HG02571 (cell line): Measurements from ENCODE around the gene MGAT5B.
"Not testable (repeated sequence)": the region's sequence is repeated elsewhere in the genome, so short reads cannot be mapped to it uniquely, and the experiment has no call there.

Experiments used
- ATAC-seq: cut with Tn5 transposase; IDR thresholded peaks from one replicate; pipeline ENCODE4 v1.9.1; 2021; ENCODE audit warnings: mild to moderate bottlenecking, moderate library complexity; ENCODE audit not compliant: unreplicated experiment

Gene MGAT5B

DNA sequence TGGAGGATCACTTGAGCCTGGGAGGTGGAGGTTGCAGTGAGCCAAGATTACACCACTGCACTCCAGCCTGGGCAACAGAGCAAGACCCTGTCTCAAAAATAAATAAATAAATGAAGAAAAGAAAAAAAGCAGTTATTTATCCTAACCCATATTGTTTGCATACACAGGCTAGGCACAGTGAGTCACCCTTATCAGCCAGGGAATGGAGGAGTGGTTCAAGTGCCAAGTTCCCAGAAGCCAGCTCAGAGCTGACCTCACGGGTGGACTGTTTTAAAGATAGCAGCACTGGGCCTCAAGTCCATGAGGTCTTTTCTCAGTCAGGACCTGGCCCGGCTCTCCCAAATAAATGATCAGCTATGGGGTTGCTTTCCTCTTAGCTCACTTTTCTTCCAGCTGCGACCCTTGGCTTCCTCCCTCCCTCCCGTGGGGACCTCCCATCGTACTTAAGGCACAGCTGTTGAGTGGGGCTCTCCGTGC is 22.6 kb upstream of the MGAT5B start:
- no peak for ATAC-seq

DNA sequence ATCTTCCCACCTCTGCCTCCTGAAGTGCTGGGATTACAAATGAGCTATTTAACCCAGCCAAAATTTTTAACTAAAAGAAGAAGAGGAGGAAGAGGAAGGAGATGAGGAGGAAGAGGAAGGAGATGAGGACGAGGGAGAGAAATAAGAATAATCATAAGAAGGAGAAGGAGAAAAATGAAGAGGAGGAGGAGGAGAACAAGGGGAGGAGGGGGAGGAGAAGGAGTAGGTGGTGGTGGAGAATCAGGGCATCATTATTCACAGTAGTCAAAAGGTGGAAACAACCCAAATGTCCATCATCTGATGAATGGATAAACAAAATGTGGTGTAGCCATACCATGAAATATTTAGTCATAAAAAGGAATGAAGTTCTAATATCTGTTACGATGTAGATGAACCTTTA is 21.2 kb upstream of the MGAT5B start:
- no peak for ATAC-seq

DNA sequence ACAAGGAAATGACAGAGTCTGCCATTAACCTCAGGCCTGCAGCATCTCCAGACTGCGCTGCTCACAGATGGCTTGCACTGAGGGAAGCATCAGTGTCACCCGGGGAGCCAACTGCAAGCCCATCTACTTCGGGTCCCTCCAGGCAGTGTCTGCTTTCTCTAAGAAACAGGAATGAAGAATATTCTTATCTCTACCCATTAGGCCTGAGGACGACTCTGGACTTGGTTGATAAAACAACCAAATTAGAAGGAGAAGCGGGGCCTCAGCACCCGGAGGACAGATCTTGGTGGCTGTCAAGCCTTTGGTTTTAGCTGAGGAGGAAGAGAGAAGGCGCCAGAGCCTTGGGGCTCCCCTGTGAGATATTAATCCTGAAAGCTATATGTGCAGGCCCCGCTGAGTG is 19.5 kb upstream of the MGAT5B start:
- no peak for ATAC-seq

DNA sequence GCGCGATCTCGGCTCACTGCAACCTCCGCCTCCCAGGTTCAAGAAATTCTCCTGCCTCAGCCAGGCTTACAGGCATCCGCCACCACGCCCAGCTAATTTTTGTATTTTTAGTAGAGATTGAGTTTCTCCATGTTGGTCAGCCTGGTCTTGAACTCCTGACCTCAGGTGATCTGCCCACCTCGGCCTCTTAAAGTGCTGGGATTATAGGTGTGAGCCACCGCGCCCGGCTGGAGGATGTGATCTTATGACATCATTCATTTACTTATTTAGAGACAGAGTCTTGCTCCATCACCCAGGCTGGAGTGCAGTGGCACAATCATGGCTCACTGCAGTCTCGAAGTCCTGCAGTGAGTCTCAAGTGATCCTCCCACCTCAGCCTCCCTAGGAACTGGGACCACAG is 19.0 kb upstream of the MGAT5B start:
- not testable (repeated sequence) for ATAC-seq

DNA sequence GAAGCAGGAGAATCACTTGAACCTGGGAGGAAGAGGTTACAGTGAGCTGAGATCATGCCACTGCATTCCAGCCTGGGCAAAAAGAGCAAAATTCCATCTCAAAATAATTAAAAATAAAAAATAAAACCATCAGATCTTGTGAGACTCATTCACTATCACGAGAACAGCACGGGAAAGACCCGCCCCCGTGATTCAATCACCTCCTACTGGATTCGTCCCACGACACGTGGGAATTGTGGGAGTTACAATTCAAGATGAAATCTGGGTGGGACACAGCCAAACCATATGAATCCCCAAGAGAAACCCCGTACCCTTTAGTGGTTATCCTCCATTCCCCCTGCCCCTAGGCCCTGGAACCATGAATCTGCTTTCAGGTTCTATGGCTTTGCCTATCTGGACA is 15.4 kb upstream of the MGAT5B start:
- ATAC-seq: no peak

DNA sequence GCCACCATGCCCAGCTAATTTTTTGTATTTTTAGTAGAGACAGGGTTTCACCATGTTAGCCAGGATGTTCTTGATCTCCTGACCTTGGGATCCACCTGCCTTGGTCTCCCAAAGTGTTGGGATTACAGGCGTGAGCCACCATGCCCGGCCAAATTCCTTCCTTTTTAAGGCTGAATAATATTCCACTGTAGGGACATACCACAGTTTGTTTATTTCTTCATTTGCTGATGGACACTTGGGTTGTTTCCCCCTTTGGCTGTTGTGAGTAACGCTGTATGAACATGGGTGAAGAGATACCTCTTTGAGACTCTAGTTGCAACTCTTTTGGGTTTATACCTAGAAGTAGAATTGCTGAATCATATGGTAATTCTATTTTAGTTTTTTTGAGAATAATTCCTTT is 13.1 kb upstream of the MGAT5B start:
- no peak for ATAC-seq

DNA sequence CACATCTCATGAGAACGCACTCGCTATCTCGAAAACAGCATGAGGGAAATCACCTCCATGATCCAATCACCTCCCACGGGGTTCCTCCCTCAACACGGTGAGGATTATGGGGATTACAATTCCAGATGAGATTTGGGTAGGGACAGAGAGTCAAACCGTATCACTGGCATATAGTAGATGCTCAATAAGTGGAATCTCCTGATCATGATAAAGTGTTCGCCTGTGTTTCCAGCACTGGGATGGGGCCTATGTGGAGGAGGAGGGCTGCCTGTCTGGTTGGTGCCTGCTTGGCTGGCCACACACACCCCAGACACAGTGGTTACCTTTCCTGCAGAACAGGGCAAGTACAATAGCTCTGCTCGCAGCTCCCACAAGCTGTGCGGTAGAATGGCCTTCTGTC is 6.1 kb upstream of the MGAT5B start:
- no peak for ATAC-seq

DNA sequence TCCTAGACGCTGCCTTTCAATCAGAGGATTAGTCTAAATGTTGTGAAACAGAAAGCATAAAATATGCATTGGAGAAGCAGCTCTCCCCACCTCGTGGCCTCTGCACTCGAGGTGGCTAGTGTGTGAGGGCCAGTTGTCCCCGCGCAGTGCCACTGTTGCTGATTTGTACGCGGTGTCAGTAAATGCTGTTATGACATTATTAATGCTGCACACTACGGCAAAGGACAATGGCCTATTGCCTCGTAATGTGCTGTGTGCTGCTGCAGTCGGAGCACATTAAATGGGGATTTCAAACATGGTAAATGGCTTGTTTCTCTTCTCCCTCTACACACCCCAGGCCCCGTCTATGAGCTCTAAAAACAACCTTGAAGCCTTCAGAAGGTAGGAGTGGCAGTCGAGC is 5.7 kb upstream of the MGAT5B start:
- ATAC-seq: no peak

DNA sequence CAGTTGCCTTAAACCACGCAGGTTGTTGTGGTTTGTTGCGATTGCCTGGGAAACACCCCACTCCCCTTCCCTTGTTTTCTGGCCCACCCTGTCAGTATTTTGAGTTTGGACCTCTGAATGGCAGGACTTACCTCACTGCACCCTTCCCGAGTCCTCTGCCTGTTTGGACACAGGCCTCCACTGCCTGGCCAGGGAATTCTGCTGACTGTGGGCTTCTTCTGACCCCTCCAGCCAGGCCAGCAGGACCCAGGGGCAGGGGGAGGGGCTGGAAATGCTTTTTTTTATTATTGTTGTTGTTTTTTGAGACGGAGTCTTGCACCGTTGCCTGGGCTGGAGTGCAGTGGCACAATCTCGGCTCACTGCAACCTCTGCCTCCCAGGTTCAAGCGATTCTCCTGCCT is 4.2 kb upstream of the MGAT5B start:
- ATAC-seq: no peak

DNA sequence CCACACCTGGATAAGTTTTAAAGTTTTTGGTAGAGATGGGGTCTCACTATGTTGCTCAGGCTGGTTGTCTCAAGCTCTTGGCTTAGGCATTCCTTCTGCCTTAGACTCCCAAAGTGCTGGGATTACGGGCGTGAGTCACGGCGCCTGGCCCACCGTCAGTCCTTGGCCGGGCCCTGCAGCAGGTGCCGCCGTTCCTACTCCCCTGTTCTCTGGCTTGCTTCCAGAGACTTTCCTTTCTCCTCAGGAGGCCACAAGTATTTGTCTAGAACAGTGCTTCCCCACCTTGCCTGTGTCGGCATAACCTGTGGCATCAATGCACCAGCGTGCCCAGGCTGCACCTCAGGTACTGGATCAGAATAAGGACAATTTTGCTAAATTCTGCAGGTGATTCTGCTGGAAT is 3.0 kb upstream of the MGAT5B start:
- ATAC-seq: no peak

DNA sequence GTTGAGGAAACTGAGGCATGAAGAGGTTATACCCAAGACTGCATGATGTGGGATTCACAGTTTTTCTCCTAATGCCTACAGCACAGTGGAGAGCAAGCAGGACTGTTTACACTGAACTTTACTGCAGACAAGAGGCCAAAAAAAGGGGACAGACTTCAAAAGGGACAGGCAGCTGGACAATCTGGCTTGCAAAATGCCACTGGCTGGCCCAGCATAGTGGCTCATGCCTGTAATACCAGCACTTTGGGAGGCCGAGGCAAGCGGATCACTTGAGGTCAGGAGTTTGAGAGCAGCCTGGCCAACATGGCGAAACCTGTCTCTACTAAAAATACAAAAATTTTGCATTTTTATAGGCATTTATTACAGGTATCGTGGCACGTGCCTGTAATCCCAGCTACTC is 2.0 kb upstream of the MGAT5B start:
- ATAC-seq: no peak

DNA sequence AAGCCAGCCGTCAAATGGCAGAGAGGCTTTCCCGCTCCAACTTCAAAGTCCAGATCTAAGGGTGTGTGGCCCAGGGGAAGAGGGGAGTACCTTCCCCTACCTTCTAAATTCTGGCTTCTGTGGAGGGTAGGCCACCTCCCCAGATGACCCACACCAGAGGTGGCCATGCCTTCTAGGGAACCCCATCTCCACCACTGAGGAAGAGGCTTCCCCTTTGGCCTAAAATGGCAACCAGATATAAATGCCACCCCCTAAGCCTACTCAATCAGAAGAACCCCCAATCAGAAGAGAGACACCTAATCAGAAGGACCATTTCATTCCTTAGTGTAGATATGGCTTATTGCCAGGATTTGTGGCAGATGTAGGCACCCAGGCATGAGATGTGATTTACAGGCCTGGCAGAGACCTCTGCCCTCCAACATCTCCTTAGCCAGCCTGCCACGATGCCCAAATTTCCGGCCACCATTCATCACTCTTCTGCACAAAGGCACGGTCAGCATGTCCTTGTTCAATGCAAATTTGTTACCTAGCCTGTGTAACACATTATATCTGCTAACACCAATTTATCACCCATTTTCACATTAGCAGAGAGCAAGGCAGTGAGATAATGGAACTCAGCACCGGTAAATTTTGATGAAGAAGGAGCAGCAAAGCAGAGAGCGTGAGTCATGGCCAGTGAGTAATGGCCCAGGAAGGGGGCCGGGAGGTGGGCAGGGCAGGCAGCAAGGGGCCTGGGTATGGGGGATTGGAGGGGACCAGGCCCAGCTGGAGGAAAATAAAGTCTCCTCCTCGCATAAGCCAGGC is 1.2 kb upstream of the MGAT5B start:
- ATAC-seq: no peak

DNA sequence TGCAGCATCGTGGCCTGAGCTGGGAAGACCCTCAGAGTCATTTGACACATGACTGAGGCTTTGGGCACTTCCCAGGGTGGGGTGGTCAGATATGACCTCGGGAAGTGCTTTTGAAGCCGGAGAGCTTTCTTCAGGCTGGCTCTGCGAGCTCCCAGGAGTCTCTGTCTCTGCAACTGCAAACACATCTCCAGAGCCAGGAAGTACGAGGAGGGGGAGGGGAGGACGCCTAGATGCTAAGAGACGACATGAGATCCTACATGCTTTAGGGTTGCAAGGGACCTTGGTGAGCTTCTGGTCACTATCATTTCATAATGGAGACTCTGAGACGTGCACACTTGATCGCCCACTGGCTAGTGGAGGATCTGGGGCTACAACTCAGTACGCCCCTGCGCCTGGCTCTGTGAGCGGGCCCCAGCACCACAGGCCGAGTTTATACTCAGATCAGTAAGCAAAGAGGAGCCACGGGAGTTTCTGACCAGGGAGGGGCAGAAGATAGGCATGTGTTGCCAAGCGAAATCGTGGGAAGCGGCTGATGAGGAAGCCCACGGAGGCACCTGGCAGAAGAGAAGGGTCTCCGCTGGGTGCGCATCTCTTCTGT is 527 bp upstream of the MGAT5B start:
- no peak for ATAC-seq

DNA sequence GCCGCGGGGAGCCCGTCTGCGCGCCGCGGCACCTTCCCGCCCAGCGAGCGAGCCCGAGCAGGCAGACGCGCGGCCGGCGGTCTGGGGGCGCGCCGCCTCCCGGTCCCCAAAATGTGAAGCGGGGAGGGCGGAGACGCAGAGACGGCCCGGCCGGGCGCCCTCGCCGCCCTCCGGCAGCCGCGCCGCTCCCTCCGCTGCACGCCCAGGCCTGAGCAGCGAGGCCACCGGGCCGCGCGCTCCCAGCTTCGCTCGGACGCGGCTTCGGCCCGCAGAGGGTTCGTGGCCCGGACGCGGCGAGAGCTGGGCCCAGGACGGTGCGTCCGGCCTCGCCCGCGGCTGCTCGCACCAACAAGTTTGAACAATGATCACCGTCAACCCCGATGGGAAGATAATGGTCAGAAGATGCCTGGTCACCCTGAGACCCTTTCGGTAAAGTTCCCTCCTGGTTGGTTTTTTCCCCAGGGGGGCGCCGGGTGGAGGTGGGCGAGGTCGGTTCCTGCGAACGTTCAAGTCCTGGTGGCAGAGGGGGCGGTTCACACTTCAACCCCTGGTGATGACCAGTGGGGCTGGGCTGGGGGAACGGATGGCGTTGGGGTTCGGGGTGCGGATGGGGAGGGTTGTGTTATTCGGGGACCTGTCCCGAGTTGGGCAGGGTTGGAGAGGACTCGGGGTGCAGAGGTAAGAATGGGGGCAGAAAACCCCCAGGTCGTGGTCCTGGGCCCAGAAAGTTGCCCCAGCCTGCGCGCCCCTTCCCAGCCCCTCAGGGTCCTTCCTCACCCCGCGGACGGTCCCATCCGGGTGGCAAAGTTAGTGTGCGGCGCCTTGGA is 678 bp downstream of the MGAT5B start:
- ATAC-seq: no peak

DNA sequence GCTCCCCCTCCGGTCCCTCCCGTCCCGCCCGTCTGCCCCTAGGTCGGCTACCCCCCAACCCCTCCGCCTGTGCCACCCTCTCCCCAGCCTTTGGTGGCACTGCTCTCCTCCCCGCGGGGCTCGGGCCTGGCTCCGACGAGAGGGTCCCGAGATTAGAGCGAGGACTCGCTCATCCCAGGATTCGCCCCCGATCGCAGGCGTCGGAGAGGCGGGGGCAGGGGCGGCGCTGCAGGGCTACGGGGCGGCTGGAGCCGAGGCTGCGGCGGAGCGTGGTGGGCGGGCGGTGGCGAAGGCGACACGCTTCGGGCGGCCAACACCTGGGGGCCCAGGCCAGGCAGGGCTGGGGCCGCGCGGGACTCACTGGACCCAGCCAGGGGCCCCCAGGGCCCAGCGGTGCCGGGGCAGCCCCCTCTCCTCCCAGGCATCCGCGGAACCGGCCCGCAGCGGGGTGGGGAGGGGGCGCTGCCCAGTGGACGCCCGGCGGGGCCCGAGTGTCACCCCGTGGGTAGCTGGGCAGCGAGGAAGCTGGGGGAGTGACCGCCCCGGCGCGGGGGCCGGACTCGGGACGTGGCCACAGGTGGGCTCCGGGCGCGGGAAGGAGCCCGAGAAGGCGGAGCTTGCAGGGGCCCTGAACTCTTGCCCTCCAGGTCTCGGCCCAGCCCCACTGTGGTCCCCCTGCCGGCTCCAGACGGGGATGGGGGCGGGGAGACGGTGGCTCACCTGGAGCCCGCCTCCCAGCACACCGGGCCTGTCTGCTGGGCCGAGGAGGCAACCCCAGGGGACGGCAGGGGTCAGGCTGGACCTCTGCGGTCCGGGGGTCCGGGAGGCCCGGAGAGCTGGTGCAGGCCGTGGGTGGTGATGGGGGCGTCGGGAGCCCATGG is 1.5 kb downstream of the MGAT5B start:
- ATAC-seq: no peak

DNA sequence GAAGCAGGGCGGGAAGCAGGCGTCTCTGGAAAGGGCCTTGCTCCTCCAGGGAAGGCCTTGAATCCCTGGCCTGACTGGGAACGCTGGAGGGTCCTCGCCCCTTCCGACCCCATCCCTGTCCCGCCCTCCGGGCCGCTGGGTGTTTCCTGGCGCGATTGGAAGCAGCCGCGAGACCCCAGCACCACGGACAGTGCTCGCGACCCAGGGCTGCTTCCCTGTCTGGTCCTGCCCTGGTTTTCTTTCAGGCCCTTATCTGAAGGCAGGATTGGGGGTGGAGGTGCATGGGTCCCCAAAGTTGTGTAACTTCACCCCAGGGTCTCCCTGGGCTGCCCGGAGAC is 2.1 kb downstream of the MGAT5B start:
- ATAC-seq: no peak

DNA sequence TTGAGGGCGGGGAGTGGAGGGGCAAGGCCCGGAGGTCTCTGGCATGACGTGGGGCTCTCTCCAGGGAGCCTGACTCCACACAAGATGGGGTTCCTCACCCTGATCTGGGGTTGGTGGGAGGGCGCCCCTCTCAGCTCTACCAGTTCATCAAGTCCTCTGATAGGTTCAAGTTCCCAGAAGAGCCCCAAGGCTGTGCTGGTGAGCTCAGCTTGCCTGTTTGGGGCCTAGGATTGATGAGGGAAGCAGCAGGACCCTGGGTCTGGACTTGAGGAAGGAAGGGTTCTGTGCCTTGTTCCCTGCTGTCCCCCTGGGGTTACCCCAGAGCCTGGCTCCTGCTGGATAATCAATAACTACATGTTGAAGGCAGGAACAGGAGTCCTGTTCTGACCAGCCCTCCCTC is 3.5 kb downstream of the MGAT5B start:
- ATAC-seq: no peak

DNA sequence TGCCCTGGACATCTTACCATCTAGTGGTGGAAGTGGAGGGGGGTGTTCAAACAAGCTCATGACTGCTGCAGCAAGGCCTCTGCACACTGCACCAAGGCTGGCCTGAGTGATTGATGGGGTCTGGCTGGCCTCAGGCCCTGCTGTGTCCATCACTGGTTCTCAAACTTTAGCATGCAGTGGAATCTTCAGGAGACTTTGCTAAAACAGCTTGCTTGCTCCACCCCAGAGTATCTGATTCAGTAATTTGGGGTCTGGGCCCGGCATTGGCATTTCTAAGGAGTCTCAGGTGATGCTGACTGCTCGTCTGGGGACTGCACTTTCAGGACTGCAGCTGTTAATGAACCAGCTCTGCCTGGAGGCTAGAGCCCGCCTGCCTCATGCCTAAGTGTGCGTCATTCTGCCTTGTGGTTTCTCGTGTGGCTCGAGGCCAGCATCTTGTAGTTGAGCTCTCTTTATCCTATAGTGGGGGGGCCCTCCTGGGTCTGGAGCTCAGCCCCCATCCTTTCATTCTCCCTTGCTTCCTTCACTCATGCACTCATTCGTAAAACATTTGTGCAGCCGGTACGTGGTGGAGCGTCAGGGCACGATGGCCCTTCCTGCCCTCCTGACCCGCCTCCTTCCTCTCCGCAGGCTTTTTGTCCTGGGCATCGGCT is 4.1 kb downstream of the MGAT5B start:
- no peak for ATAC-seq

DNA sequence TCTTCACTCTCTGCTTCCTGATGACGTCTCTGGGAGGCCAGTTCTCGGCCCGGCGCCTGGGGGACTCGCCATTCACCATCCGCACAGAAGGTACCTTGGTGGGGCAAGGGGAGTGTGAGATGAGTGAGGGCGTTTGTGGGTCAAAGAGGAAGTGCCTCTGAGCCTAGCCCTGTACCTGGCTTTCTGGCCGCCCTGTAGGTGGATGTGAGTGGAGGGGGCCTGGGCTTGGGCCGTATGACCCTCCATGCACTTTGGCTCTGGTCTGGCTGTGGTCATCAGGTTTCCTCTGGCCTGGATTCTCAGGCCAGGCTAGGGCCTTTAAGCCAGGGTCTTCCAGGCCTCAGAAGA is 4.6 kb downstream of the MGAT5B start:
- no peak for ATAC-seq

DNA sequence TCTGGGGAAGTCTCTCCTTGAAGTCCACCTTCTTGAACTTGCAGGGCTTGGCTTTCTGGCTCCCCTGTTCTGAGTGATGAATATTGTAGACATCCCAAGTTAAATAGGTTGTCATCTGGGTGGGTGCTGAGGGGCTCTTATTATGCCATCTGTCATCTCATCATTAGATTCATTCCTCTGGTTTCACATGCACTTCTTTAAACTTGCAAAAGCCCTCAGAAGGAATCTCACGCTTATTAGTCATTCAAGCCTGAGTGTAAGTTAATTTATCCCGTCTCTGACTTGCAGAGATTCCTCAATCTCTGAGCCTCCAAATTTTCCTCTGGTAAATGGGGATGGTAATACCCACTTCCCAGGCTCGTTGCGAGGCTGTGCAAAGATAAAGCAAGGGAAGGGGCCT is 5.7 kb downstream of the MGAT5B start:
- no peak for ATAC-seq

DNA sequence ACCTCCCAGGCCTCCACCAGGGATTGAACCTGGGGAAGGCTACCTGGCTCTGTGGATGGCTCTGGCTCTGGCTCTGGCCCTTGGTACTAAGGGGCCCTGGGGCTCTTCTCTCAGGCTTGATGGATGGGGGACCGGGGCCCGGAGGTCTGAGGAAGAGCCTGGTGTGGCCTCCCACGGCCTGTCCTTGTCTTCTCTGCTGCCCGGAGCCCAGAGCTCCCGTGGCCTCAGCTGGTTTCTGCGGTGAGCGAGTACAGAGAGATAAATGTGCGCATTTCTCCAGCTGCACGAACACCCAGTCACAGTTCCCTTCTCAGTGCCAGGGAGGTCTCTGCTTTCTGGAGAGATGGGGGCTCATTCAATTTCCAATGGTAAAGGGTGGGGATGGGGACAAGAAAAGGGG is 9.2 kb downstream of the MGAT5B start:
- no peak for ATAC-seq
